ENCODE data around the gene MYO1D. TPM values are rescaled to one million over a fixed set of nuclear protein-coding genes. Genes with fewer than 3 reads are reported as not detected.
"Not testable (repeated sequence)": the region's sequence is repeated elsewhere in the genome, so short reads cannot be mapped to it uniquely, and the experiment has no call there.

MYO1D gene
- polyA plus RNA-seq, 5 donors, result 19.8 to 26.5 (median 25.0) TPM

DNA sequence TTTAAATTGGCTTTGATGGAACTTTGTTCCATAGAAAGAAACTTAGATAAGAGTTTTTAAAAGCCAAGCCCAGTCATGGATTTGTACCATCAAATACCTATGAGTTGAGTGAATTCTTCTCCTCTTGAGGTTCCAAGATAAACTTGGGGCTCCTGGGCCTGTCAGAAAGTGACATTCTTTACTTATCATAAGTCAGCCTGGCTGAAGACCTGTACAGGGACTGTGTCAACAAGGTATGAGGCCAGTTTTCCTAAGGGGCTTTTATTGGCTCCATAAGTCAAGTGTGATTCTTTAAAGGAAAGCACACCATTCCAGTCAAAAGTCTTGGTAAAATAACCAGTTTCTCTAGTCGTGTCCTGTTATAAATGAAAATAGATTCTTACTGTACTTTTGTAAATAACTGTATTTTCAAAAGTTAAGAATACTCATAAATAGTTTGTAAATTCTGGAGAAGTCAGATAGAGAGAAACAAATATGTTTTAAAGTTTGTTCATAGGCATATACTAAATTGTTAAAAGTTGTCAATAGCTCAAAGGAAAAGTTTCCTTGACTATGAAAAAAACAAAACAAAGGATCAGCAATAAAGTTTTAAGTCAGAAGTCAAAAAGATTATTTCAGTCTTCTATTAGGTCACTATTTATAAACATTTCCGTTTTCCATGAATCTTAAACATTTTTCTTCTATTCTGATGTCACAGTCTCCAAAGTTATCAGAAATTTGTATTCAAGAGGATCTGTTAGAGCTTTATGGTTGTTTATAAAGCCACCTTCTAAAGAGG lies 22.5 kb upstream of the MYO1D start:
- DNase-seq, result no peak

DNA sequence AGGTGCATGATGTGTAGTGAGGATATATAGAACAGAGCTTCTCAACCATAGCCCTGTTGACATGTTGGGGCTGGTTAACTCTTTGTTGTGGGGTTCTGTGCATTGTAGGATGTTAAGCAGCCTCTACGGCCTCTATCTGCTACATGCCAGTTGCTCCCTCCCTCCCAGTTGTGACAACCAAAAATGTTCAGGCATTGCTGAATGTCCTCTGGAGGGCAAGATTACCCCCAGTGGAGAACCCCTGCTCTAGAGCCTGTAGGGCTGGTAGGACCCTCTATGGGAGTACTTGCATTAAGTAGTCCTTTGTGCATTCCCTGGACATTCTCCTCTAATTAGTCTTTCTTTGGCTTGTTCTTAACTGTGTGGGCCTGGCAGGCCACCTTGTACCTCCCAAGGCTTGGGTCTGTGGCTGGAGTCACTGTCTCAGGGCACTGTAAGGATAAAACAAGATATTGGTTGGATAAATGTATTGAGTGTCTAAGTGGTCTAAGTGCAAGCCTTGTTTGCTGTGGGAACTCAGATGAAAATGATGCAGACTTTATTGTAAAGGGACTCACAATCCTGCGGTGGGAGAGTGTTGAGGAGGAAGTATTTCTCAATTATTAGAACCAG lies 19.8 kb upstream of the MYO1D start:
- DNase-seq, result no peak

DNA sequence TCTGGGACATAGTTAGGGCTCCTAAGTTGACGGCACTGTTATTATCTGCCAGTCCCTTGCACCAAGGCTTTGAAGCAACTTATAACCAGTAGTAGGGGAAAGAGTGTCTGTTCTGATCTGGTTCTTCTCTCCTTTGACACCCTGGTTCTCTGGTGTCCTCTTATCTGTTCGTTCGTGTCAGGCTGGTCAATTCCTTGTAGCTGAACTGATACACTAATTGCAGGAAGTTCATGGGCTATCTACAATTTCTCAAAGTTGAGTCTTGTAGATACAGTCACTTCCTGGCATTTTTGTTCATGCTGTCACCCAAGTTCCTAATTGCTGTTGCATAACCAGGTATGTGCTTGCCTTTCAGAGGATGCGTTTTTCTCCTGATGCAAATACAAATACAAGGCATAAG lies 17.3 kb upstream of the MYO1D start:
- DNase-seq, result no peak

DNA sequence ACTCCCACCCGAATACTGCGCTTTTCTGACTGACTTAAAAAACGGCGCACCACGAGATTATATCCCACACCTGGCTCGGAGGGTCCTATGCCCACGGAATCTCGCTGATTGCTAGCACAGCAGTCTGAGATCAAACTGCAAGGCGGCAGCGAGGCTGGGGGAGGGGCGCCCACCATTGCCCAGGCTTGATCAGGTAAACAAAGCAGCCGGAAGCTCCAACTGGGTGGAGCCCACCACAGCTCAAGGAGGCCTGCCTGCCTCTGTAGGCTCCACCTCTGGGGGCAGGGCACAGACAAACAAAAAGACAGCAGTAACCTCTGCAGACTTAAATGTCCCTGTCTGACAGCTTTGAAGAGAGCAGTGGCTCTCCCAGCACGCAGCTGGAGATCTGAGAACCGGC lies 10.5 kb upstream of the MYO1D start:
- not testable (repeated sequence) for DNase-seq

DNA sequence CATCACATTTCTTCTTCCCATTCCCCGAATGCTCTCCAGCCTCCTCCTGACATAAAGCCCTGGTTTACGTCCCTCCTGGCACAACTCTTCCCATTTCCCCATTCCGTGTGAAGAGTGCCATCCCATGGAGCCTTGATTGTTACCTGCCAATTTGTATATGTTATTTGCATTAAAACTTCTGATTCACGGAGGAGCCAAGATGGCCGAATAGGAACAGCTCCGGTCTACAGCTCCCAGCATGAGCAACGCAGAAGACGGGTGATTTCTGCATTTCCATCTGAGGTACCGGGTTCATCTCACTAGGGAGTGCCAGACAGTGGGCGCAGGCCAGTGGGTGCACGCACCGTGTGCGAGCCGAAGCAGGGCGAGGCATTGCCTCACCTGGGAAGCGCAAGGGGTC lies 10.0 kb upstream of the MYO1D start:
- not testable (repeated sequence) for DNase-seq

DNA sequence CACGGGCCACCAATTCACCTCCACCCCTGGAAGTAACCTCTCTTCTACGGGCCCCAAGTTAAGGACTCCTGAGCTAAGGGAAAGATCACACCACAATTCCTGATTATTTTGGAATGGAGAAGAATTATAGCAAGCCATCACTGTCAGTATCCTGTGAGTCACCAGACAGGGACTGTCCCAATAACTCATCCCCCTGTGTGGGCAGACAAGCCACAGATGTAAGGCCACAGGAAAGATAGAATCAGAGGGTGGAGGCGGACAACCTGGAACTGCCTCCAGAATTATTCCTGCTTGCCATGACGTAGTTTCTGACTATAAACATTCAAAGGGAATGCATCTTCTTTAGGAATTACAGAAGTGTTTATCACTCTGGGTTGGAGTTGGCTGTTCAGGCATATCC lies 5.8 kb upstream of the MYO1D start:
- no peak for DNase-seq

DNA sequence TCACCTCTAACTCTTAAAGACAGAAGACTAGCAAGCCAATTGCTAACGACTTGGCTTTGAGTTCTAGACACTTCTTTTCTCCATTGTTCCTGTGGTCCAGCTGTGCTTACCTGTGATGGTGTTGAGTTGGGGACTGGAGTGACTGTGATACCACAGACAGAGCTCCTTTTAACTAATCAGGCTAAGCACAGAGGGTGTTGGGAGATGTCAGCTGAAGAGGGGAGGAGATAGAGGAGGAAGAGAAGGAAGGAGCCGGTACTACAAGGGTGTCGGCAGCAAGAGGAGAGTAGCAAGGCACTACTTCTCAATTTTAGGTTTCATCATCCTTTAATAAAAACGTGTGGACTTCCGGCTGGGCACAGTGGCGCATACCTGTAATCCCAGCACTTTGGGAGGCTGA lies 5.1 kb upstream of the MYO1D start:
- no peak for DNase-seq

DNA sequence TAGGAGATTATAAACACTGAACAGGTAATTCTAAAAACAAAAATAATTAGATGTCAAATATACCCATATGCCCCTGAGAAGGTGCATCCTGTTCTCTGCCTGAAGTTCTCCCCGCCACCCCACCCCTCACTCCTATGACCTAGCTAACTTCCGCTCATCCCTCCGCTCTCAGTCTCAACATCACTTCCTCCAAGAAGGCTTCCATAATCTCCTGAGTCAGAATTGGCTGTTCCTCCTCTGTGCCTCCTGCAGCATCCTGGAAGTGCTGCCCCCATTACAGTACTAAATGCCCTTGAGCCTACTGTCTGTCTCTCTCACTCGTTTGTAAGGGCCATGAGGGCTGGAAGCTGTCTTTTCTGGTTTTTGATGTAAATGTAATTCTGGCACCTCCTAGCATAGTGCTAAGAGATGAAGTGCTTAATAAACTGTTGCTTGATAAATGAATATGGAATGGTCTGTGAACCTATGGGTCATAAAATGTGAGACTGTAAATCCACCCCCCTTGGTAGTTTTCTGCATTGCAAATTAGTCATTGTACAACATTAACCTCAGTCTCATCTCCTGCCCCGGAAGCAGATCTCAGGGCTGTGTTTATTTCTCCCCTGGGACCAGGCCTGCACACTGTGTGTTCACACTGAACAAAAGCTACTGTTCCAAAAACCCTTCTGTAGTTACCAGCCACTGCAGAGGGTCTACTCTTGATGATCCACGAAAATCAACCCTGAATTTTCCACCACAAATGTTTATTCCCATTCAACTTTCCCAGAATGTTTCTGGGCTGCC lies 3.9 kb upstream of the MYO1D start:
- DNase-seq, result no peak

DNA sequence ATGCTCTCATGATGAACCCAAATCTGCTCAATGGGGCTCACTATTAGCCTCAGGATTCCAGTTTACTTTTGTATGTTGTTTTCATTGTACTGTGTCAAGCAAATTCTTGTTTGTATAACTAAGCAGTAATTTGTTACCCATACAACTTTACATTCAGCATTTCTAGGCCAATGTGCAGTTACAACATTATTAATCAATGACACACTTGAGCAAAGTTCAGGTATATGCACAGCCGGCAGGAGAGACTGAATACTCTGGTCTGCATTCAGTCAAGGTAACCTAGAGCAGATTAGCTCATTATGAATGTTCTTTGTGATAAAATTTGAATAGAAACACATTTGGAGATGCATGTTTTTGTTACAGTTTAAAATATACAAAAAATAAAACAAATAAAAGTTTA lies 2.2 kb upstream of the MYO1D start:
- DNase-seq, result no peak

DNA sequence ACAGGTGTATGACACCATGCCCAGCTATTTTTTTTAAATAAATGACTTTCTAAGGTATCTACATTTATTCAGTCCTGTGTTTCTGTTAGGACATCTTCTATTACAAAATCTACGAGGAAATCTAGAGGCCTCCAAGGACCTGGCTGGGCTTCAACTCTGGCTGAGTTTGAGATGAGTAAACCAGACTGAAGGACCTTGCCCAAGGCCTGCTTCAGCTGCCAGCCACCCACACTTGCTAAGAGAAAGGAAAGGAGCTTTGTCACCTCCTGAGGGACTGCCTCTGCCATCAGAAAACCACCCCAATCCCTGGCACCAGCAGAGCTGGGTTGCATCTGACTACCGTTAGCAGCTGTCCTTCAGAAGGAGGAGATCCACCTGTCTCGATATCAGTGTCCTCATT lies 1.3 kb upstream of the MYO1D start:
- no peak for DNase-seq

DNA sequence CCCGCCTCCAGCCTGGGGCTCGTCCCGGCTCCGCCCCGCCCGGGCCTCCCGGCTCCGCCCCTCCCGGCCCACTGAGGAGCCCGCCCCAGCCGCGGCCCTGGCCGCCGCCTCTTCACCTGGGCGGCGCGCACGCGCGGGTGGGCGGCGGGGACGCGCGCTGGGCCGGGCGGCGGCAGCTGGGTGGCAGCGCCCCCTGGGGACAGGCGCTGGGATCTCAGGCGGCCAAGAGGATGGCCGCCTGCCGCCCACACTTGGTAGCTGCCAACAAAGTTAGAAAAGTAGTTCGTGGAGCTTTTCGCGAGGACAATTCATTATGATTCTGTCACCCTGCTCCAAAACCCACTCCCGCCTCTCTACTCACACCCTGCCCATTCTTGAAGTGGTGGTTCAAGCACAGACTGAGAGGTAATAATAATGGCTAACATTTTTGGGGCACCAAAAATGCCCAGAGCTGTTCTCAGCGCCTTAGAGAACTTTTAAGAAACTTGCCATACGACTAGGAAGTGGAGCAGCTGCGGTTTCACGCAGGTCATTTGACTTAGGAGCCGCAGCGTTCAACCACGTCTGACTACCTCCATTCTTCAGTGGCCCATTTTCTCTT lies 340 bp upstream of the MYO1D start:
- DNase-seq, result peak; percentile 89

DNA sequence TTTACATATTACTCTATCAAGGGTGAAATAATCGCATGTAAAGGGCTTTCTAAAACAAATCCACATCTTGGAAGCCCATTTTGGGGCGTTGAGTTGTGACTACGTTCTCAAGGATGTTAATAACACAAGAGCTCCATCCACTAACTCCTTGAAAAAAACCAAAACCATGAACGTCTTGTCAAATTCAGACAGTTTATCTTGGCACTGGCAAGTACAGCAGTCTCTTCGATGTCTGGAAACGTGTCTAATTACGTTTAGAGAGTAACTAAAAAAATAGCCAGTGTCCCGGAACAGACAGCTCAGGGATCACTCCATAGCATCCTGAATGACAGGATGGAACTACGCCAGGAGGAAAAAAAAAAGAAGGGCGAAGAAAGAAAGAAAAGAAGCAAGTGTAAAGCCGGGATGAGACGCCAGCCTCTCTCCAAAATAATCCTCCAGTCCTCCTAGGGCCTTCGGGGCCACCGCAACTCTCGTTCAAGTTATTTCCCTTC lies 954 bp downstream of the MYO1D start:
- DNase-seq, result peak; percentile 45 to 50

DNA sequence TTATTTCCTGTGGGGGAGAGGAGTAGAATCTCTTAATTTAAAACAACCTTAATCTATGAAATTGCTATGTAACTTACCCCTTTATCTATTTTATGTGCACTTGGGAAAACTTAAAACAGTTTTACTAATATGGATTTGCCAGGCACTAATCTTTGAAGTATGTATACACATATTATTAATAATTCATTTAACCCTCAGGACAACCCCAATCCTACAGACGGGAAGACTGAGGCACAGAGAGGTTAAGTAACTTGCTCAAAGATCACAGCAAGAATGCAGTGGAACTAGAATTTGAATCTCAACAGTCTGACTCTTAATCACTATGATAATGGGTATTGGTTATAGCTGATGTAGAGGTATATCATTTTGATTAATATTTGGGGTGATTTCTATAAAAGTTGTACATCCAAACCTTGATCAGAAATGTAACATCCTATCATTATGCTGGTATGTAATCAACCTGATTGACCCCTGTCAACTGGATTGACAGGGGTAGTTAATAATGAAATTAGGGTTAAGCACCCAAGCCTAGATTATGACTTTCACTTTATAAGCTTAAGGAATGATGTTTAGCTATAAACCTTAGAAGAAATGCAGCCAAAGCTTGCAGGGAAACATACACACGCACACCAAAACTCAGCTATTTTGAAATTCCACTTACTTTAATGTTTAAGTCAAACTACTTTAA lies 1.6 kb downstream of the MYO1D start:
- no peak for DNase-seq

DNA sequence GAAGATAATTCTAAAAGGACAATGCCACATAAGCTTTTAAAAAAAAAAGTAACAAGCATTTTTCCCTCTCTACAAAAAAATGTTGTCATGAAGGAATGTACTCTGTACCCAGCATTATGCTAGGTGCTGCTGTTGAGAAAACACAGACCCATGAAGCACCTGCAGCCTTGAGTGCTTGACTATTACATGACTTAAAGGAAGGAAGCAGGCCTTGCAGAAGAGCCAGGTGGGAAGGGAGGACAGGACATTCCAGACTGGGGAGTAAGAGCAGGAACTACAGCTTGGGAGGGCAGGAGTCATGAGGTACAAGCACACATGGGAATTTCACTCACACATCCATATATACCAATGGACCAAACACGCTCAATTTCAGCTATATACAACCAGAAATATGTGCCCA lies 3.8 kb downstream of the MYO1D start:
- no peak for DNase-seq

DNA sequence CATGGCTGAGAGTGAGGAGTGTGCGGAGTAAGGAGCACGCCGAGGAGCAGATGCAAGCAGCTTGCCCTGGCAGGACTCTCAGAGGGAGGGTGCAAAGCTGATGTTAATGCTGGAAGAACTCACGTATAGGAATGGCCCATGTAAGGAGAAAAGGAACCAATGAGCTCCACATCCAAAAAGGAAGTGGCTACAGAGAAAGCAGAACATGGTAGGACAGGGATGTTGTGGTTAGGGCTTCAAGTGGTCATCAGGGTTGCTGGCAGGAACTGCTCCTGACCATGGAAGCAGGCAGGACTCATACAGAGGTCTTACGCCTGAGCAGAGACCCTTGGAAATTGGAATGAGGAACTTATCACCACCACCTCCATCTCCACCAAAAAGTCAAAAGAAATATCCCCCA lies 5.2 kb downstream of the MYO1D start:
- no peak for DNase-seq

DNA sequence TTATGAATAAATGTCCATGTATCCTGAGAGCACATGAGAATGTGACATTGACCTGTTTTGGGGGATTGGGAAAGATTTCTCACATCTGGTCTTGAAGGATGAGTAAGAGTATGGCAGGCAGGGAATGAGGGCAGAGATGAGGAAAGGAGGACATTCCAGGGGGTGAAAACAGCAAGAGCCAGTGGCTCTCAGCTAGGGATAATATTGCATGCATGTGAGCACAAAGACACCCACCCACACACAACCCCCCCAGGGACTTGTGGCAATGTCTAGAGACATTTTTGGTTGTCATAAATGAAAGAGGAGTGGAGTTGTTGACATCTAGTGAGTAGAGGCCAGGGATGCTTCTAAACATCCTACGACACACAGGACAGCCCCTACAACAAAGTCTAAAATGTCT lies 6.0 kb downstream of the MYO1D start:
- DNase-seq, result no peak

DNA sequence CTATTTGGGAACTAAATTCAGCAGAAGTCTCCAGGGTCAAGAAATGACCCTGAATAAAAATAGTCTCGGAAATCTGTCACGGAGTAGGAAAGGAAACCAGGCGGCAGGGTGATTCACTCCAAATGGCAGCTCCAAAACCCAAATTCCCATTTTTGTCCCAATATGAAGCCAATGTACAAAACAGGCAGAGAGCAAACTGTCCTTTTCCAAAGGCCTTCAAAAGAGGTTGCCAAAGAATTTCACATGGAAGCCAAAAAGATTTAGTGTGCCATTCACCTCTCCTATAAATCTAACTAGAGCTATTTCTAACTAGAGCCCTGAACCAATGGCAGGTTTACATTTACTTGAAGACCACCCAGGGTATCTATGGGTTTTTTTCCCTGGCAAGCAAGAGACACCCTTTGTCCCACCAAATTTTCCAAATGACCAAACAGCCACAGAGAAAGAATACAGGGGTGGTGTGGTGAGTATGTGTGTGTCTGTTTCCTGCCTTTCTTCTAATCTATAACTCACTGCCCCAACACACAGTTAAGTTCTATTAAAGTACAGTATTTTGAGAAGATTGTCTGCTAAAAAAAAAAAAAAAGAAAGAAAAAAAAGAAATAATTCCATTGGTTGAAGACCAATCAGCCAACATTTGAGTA lies 6.8 kb downstream of the MYO1D start:
- no peak for DNase-seq

DNA sequence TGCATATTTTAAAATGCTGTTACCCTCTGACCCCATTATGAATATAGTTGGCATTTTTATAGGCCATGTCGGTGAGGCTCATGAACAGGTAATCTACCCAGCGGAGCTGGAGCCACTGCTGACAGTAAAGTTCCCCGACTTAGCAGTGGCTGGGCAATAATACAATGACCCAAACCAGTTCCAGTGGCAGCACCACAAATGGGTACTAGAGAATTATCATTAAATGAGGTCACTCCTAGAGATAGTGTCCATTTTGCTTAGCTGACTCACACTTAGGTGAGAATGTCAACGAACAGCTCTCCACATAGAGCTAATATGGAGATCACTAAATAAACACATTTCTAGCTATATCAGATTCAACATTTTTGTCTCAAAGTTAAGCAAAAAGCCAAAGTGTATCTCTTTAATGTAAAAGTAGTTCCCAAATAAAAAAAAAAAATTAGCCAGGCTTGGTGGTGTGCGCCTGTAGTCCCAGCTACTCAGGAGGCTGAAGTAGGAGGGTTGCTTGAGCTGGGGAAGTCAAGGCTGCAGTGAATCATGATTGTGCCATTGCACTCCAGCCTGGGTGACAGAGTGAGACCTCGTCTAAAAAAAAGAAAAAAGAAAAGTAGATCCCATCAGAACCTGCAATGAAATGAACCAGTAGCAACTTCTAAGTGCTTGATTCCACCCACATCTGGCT lies 7.4 kb downstream of the MYO1D start:
- DNase-seq, result no peak

DNA sequence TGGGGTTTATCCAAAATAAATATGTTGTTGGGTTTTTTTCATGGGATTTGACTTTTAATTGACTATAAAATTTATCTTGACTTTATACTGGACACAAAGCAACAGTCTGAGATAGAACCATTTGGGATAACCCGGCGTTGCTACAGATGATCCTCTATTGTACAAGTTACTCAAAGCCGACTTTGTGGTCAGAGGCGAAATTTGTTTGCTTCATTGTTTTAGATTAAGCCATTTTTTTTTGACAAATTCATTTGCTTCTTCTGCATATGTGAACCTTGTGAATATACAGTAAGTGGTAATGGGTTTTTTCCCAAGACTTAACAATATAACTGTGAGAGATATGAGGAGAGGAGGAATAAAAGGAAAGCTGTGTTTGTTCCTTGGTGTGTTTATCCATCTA lies 11.8 kb downstream of the MYO1D start:
- DNase-seq, result no peak

DNA sequence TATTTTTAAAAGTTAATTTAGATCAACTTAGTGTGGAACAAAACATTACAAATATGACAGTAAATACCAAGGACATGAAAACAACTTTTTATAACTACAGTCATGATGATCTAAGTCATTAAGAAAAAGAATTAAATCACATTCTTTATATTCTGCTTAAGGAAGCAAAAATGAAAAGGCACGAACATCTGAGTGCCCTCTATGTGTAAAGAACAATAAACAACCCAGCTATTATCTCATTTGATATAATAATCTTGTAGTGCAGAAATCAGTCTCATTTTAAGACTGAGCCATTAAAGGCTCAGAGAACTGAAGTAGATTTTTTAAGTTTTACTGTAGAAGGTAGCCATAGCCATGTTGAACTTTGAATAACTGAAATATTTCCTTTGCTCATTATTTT lies 13.4 kb downstream of the MYO1D start:
- no peak for DNase-seq

DNA sequence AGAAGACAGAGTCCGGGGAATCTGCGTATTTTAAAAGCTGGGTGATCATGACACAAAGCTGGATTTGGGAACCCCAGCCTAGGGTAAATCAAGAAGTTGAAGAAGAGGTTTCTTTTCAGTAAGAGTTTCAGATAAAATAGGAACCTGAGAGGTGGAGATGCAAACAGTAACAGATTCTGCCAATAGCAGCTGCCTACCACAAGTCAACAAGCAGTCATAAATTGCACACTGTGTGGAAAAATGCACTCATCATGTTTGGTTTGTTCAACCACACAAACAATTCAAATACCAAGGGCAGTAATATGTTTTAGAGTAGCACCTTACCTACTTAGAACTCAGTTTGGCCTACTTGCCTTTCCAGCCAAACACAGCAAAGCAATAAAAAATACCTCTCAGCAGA lies 14.0 kb downstream of the MYO1D start:
- no peak for DNase-seq
